Measurements from ENCODE around the gene ANKRD28.
"Not testable (repeated sequence)": the region's sequence is repeated elsewhere in the genome, so short reads cannot be mapped to it uniquely, and the experiment has no call there.

The ANKRD28 gene

DNA sequence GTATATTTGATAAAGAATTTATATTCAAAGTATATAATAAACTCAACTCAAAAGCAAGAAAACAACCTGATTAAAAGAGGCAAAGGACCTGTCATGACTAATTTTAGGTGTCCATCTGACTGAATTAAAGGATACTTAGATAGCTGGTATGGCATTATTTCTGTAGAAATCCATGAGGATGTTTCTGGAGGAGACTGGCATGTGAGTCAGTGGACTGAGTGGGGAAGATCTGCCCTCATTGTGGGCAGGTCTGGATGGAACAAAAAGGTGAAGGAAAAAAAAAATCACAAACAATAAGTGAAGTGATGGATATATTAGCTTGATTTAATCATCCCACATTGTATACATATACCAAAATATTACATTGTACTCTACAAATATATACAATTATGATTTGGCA, 16.6 kb downstream of the ANKRD28 start:
- DNase-seq (ENCODE audit: extremely low read depth, insufficient read length): no peak
- H3K36me3 ChIP-seq (ENCODE audit: control insufficient read depth, insufficient read depth, low read length): no peaks in the 10 kb centered on the region
- H3K4me3 ChIP-seq (replicated peaks; ENCODE audit: low read depth, low read length): no peak overlapping the region
- no peaks in the 10 kb centered on the region for H3K27me3 ChIP-seq (replicated peaks; ENCODE audit: control insufficient read depth, insufficient read depth, low read length)
- TF ChIP-seq, protein P1, sequence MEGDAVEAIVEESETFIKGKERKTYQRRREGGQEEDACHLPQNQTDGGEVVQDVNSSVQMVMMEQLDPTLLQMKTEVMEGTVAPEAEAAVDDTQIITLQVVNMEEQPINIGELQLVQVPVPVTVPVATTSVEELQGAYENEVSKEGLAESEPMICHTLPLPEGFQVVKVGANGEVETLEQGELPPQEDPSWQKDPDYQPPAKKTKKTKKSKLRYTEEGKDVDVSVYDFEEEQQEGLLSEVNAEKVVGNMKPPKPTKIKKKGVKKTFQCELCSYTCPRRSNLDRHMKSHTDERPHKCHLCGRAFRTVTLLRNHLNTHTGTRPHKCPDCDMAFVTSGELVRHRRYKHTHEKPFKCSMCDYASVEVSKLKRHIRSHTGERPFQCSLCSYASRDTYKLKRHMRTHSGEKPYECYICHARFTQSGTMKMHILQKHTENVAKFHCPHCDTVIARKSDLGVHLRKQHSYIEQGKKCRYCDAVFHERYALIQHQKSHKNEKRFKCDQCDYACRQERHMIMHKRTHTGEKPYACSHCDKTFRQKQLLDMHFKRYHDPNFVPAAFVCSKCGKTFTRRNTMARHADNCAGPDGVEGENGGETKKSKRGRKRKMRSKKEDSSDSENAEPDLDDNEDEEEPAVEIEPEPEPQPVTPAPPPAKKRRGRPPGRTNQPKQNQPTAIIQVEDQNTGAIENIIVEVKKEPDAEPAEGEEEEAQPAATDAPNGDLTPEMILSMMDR (IDR thresholded peaks at IDR 0.05; ENCODE audit: insufficient read depth, low read length, poor library complexity, severe bottlenecking): no peak

DNA sequence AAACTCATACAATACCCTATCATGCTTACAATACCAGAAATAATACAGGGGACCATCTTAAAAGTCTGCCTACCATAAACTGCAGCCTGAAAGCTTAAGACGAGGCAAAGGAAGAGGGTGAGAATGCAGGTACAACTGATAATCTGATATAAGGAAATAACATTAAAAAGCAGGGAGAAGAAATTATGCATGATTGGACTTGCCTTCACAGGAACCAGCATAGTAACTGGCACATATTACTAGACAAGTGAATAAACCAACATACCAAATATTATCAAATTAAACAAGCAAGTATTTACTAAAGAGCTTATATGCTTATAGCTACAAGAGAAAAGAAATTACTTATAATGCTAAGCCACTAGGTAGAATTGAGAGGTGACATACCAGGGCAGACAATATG, 18.7 kb downstream of the ANKRD28 start:
- TF ChIP-seq, protein P1 (IDR thresholded peaks at IDR 0.05; ENCODE audit: insufficient read depth, low read length, poor library complexity, severe bottlenecking): no peak
- Histone ChIP-seq H3K27me3 (replicated peaks; ENCODE audit: control insufficient read depth, insufficient read depth, low read length) (no peaks in the 10 kb centered on the region), H3K4me3 (replicated peaks; ENCODE audit: low read depth, low read length) (no peak overlapping the region), H3K36me3 (ENCODE audit: control insufficient read depth, insufficient read depth, low read length) (no peaks in the 10 kb centered on the region)
- no peak for DNase-seq (ENCODE audit: extremely low read depth, insufficient read length)

DNA sequence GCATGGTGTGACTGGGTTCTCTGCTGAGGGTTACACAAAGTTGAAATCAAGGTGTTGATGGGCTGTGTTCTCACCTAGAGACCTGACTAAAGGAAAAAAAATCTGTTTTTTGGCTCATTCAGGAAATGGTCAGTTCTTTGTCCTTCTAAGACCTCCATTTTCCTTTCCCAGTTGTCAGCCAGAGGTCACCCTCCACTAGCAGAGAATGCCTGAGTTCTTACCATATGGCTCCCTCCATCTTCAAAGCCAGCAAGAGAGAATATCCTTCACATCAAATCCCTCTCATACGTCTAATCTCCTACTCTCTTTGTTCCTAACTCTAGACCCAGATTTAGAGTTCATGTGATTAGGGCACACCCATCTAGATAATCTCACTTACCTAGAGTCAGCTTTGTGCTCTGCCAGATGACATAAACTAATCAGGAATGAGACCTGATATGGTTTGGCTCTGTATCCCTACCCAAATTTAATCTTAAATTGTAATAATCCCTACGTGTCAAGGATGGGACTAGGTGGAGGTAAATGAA, 19.4 kb downstream of the ANKRD28 start:
- no peaks in the 10 kb centered on the region for H3K27me3 ChIP-seq (replicated peaks; ENCODE audit: control insufficient read depth, insufficient read depth, low read length)
- no peaks in the 10 kb centered on the region for H3K36me3 ChIP-seq (ENCODE audit: control insufficient read depth, insufficient read depth, low read length)
- TF ChIP-seq, protein P1 (IDR thresholded peaks at IDR 0.05; ENCODE audit: insufficient read depth, low read length, poor library complexity, severe bottlenecking): no peak
- H3K4me3 ChIP-seq (replicated peaks; ENCODE audit: low read depth, low read length): no peak overlapping the region
- DNase-seq (ENCODE audit: extremely low read depth, insufficient read length): no peak

DNA sequence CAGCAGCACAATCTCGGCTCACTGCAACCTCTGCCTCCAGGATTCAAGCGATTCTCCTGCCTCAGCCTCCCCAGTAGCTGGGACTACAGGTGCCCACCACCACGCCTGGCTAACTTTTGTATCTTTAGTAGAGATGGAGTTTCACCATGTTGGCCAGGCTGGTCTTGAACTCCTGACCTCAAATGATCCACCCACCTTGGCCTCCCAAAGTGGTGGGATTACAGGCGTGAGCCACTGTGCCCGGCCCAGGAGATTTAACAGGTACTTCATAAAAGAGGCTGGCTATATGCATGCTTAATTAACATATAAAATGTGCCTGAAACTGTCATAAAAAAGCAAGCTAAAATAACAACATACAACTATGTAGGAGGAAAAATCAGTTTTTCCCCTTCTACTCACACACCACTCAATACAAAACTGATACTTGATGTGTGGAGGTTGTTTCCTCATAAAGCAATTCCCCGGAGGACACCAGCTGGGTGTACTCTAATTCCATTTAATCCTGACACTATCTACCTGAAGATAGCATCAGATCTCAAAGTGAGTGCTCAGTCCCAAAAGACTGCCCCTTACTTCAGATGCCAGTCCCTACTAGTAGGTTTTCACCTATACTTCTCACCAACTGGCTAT, 22.7 kb downstream of the ANKRD28 start:
- H3K4me3 ChIP-seq (replicated peaks; ENCODE audit: low read depth, low read length); H3K27me3 ChIP-seq (replicated peaks; ENCODE audit: control insufficient read depth, insufficient read depth, low read length); DNase-seq (ENCODE audit: extremely low read depth, insufficient read length); H3K36me3 ChIP-seq (ENCODE audit: control insufficient read depth, insufficient read depth, low read length): not testable (repeated sequence)

DNA sequence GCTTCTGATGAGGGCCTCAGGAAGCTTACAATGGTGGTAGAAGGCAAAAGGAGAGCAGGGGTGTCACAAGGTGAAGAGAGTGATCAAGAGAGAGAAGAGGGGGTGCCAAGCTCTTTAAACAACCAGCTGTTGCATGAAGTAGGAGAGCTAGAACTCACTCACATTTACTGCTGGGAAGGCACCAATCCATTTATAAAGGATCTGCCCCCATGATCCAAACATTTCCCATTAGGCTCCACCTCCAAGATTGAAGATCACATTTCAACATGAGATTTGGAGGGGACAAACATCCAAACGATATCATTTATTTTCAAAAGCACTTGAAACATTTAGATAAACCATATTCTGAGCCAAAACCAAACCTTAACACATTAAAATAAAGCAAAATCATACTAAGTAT, 26.3 kb downstream of the ANKRD28 start:
- H3K27me3 ChIP-seq (replicated peaks; ENCODE audit: control insufficient read depth, insufficient read depth, low read length): no peaks in the 10 kb centered on the region
- no peak for DNase-seq (ENCODE audit: extremely low read depth, insufficient read length)

DNA sequence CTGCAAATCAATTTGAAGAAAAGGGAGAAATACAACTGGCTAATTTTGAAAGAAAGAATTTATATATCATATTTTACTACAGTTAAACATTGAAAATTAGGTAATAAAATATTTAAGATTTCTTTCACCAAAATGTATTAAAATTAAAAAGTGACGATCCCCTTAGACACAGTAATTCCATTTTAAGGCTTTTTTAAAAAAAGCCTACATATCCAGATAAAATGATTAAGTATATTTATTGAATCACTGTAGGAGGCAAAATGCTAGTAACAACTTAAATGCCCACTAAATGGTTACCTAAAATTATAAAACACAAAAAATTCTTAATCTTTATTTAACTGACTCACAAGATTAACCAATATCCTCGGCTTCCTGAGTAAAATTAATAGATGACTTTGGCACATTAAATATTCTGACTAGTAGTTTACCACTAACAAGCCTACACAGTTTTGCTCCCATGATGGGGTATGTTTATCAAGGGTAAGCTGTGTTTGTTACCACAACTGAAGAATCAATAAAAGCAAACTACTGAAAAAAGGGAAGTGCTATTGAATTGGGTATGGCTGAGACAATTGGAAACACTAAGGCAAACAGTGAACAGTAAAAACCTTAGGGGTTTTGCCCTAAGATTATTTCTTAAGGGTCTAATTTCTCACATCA, 28.4 kb downstream of the ANKRD28 start:
- Histone ChIP-seq H3K4me3 (replicated peaks; ENCODE audit: low read depth, low read length) (no peak overlapping the region), H3K27me3 (replicated peaks; ENCODE audit: control insufficient read depth, insufficient read depth, low read length) (no peaks in the 10 kb centered on the region), H3K36me3 (ENCODE audit: control insufficient read depth, insufficient read depth, low read length) (no peaks in the 10 kb centered on the region)
- TF ChIP-seq, protein P1 (IDR thresholded peaks at IDR 0.05; ENCODE audit: insufficient read depth, low read length, poor library complexity, severe bottlenecking): no peak
- DNase-seq (ENCODE audit: extremely low read depth, insufficient read length): no peak

More for the DNA sequence above, 26.3 kb downstream of the ANKRD28 start:
- TF ChIP-seq, protein P1 (IDR thresholded peaks at IDR 0.05; ENCODE audit: insufficient read depth, low read length, poor library complexity, severe bottlenecking): no peak
- H3K36me3 ChIP-seq (ENCODE audit: control insufficient read depth, insufficient read depth, low read length): no peaks in the 10 kb centered on the region
- no peak overlapping the region for H3K4me3 ChIP-seq (replicated peaks; ENCODE audit: low read depth, low read length)

Data from GM06990 (cell line).